Activated naive CD8-positive, alpha-beta T cell treated with anti-CD3 and anti-CD28 coated beads for 36 hours (primary cell): Measurements from ENCODE around the gene ADAMTS6. TPM values are rescaled to one million over a fixed set of nuclear protein-coding genes. Genes with fewer than 3 reads are reported as not detected.

Source experiments
- total RNA-seq, 2 experiments: library from RNA; stranded (reverse); gene quantifications; one replicate each; pipeline ENCODE4 v1.2.3, GENCODE V29; 2021

The ADAMTS6 gene
- total RNA-seq, 2 experiments from 2014 or later, result 1.5 to 1.6 TPM

Other genes with a start within 250 kb of the ADAMTS6 start
- gene CENPK, start 81.2 kb upstream of the ADAMTS6 start, total RNA-seq, result 10 to 100 TPM; 71.1 to 76.6 TPM
- 10 to 100 TPM; 42.4 to 46.9 TPM for gene PPWD1, start 81.4 kb upstream of the ADAMTS6 start, total RNA-seq
- gene TRIM23, start 142.4 kb upstream of the ADAMTS6 start, total RNA-seq, result 1 to 10 TPM; 6.8 to 7.1 TPM
- 1 to 10 TPM; 6.9 to 7.3 TPM for gene SHLD3, start 143.1 kb upstream of the ADAMTS6 start, total RNA-seq
- 10 to 100 TPM; 23.3 to 24.3 TPM for gene TRAPPC13, start 143.1 kb upstream of the ADAMTS6 start, total RNA-seq
- 10 to 100 TPM; 17.0 to 18.2 TPM for gene SGTB, start 240.2 kb upstream of the ADAMTS6 start, total RNA-seq
- 10 to 100 TPM; 47.7 to 48.5 TPM for gene NLN, start 240.3 kb upstream of the ADAMTS6 start, total RNA-seq